Karpas-422 (cell line): ENCODE measurements around the gene ITPK1. TPM values are rescaled to one million over a fixed set of nuclear protein-coding genes. Genes with fewer than 3 reads are reported as not detected.

Experiments
- DNase-seq: peaks from one replicate; pipeline ENCODE4 v3.0.0-alpha.2; 2015
- H2AFZ ChIP-seq: fragments of 200-600 bp; sonication (generic); 2 replicates; pipeline ENCODE4 v1.6.1; 2014; ENCODE audit warnings: antibody characterized with exemption, low read length, mixed read lengths
- H3K27ac ChIP-seq: fragments of 200-600 bp; sonication (generic); 2 replicates; pipeline ENCODE4 v1.5.1; 2014; ENCODE audit warnings: mild to moderate bottlenecking, low read length, moderate library complexity
- H3K27me3 ChIP-seq: fragments of 200-600 bp; sonication (generic); 2 replicates; pipeline ENCODE4 v1.6.1; 2014; ENCODE audit warnings: low read length, mixed read lengths
- H3K36me3 ChIP-seq: fragments of 200-600 bp; sonication (generic); 2 replicates; pipeline ENCODE4 v1.6.1; 2014; ENCODE audit warnings: low read length, mixed read lengths; ENCODE audit not compliant: insufficient read depth
- H3K4me1 ChIP-seq: fragments of 200-600 bp; sonication (generic); 2 replicates; pipeline ENCODE4 v1.6.1; 2014; ENCODE audit warnings: mild to moderate bottlenecking, low read length, mixed read lengths
- H3K4me2 ChIP-seq: fragments of 200-600 bp; sonication (generic); 2 replicates; pipeline ENCODE4 v1.6.1; 2014; ENCODE audit warnings: low read length, low read depth, mild to moderate bottlenecking; ENCODE audit not compliant: poor library complexity, severe bottlenecking
- H3K4me3 ChIP-seq: fragments of 200-600 bp; sonication (generic); 2 replicates; pipeline ENCODE4 v1.5.1; 2014; ENCODE audit warnings: mild to moderate bottlenecking, antibody characterized with exemption, low read length, mixed read lengths
- H3K79me2 ChIP-seq: fragments of 200-600 bp; sonication (generic); 2 replicates; pipeline ENCODE4 v1.6.1; 2014; ENCODE audit warnings: mild to moderate bottlenecking, low read length, mixed read lengths
- H3K9ac ChIP-seq: fragments of 200-600 bp; sonication (generic); 2 replicates; pipeline ENCODE4 v1.6.0; 2014; ENCODE audit warnings: low read length
- H3K9me2 ChIP-seq: fragments of 200-600 bp; sonication (generic), shearing (Covaris generic); replicated peaks from 2 replicates; pipeline ENCODE4 v1.6.0; 2014; ENCODE audit warnings: mild to moderate bottlenecking, low read length, moderate library complexity; ENCODE audit not compliant: insufficient read depth
- H3K9me3 ChIP-seq: fragments of 300-700, 200-600 bp; sonication (generic); 2 replicates; pipeline ENCODE4 v1.6.1; 2014; ENCODE audit warnings: low read length, mixed read lengths
- H4K20me1 ChIP-seq: fragments of 200-600 bp; sonication (generic); 2 replicates; pipeline ENCODE4 v1.6.1; 2014; ENCODE audit warnings: mild to moderate bottlenecking, antibody characterized with exemption, low read length, low read depth; ENCODE audit not compliant: insufficient read depth
- total RNA-seq: library from RNA; depleted of rRNA; stranded (reverse); fragments of >200 nt; shearing (Covaris generic); gene quantifications from 2 replicates; pipeline ENCODE4 v1.2.3, GENCODE V29; 2014; ENCODE audit warnings: low replicate concordance

Gene ITPK1
- total RNA-seq, 1 experiment from 2014 or later: 6.3 TPM

DNA sequence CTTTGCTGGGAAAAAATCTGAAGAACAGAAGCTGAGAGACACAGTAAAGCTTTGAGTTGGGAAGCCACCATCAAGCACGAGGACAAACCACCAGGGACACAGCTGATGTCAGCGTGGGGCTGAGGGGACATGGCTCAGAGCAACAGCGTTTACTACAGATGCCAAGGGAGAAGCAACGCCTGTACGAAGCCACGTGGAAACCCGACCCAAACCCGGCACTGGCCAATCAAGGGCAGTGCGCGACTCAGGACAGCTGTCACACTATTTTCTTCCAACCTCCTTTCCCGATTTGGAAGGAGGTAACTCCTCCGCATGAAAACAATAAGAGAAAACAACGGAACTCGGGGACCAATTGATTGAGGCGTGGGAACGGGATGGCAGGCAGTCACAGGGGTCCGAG, 213.0 kb downstream of the ITPK1 start:
- H3K9me3 ChIP-seq: no peaks in the 10 kb centered on the region
- no peak for DNase-seq
- H2AFZ ChIP-seq: no peak overlapping the region
- no peaks in the 10 kb centered on the region for H3K36me3 ChIP-seq
- no peaks in the 10 kb centered on the region for H3K79me2 ChIP-seq
- no peaks in the 10 kb centered on the region for H3K9me2 ChIP-seq
- no peaks in the 10 kb centered on the region for H3K4me1 ChIP-seq
- no peak overlapping the region for H3K27ac ChIP-seq
- no peak overlapping the region for H3K4me2 ChIP-seq
- H3K9ac ChIP-seq: no peak overlapping the region
- no peak overlapping the region for H3K4me3 ChIP-seq
- H3K27me3 ChIP-seq: no peaks in the 10 kb centered on the region
- no peaks in the 10 kb centered on the region for H4K20me1 ChIP-seq

DNA sequence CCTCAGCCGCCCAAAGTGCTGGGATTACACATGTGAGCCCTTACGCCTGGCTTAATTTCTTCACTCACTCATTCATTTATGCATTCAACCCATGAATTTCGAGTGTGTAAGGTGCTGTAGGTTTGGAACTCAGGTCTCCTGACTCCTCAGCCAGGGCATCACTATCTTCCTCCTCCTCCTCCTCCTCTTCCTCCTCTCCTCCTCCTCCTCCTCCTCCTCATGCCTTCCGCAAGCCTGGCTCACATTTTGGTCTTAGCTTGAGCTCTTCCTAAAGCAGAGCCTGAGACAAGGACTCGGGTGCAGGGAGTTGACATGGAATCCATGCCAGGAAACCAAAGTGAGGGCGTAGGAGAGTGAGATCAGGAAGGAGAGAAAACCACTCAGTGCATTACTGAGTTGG, 213.5 kb downstream of the ITPK1 start:
- Histone ChIP-seq H3K4me1 (no peaks in the 10 kb centered on the region), H4K20me1 (no peaks in the 10 kb centered on the region), H3K27me3 (no peaks in the 10 kb centered on the region), H3K4me2 (no peak overlapping the region), H3K79me2 (no peaks in the 10 kb centered on the region), H3K27ac (no peak overlapping the region), H2AFZ (no peak overlapping the region), H3K9ac (no peak overlapping the region), H3K9me3 (no peaks in the 10 kb centered on the region), H3K9me2 (no peaks in the 10 kb centered on the region), H3K36me3 (no peaks in the 10 kb centered on the region), H3K4me3 (no peak overlapping the region)
- DNase-seq: no peak

DNA sequence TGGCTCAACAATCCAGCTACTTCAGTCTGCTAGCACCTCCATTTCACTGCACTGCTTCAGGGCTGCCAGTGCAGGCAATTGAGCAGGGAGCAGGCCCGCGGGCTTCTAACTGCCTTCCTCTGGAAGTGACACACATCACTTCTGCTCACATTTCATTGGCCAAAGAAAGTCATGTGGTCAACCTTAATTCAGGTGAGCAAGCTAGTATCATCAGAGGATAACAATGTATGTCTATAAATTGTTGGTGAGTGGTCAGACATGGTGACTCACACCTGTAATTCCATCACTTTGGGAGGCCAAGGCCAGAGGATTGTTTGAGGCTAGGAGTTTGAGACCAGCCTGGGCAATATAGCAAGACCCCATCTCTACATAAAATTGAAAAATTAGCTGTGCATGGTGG, 215.1 kb downstream of the ITPK1 start:
- Histone ChIP-seq H3K4me3 (no peak overlapping the region), H3K27ac (no peak overlapping the region), H3K27me3 (no peaks in the 10 kb centered on the region), H3K4me1 (no peaks in the 10 kb centered on the region), H3K79me2 (no peaks in the 10 kb centered on the region), H3K36me3 (no peaks in the 10 kb centered on the region), H3K9me2 (no peaks in the 10 kb centered on the region), H3K4me2 (no peak overlapping the region), H2AFZ (no peak overlapping the region), H4K20me1 (no peaks in the 10 kb centered on the region), H3K9me3 (no peaks in the 10 kb centered on the region), H3K9ac (no peak overlapping the region)
- DNase-seq: no peak

DNA sequence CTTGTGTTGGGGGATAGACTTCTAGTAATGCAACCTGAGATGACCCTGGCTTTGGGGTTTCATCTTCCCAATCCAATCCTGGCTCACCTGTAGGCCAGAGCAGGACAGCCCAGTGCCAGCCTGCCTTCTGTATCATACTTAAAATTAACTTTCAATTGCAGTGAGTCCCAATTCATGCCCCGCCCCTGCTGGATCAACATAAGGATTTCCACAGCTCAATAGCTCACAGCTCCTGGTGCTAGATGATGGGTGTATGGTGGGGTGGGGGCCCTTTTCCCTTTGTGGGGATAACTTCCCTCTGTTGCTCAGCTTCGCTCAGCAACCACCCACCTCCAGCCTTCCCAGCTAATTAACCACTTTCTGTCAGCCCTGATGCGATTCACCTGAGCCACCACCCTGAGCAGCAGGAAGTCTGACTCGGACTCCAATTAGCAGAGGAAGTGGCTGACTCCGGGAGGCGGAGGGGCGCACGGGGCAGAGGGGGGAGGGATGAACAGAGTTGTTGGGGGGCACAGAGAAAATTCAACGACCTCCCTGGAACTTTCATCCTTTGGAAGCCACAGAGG, 217.1 kb downstream of the ITPK1 start:
- no peaks in the 10 kb centered on the region for H3K27me3 ChIP-seq
- H2AFZ ChIP-seq: no peak overlapping the region
- H4K20me1 ChIP-seq: no peaks in the 10 kb centered on the region
- H3K4me2 ChIP-seq: no peak overlapping the region
- no peaks in the 10 kb centered on the region for H3K79me2 ChIP-seq
- H3K9me3 ChIP-seq: no peaks in the 10 kb centered on the region
- no peaks in the 10 kb centered on the region for H3K36me3 ChIP-seq
- DNase-seq: no peak
- no peak overlapping the region for H3K4me3 ChIP-seq
- H3K9me2 ChIP-seq: no peaks in the 10 kb centered on the region
- H3K9ac ChIP-seq: no peak overlapping the region
- no peak overlapping the region for H3K27ac ChIP-seq
- no peaks in the 10 kb centered on the region for H3K4me1 ChIP-seq

DNA sequence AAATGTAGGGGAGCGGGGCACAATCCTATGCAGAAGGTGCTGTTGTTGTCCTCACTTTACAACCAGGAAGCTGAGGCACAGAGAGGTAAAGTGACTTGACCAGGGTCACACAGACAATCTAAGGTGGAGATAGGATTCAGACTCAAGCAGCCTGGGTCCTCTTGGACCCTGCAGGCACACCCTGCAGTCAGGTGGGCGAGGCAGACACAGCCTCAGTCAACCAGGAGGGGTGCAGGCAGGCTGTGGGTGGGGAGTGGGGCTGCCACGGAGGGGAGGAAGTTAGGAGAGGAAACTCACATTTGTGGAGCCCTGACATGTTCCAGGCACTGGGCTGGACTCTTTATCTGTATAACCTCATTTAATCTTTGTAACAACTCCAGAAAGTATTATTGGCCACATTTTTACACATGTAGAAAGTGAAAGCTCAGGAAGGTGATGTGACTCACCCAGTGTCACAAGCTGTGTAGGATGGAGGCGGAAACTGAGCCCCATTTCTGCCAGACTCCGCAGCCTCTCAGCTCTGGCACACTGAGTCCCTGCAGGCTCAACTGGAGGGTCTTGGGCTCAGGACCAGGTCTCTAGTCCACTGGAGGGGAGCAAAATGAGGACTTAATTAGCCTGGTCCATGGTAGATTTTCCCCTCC, 217.7 kb downstream of the ITPK1 start:
- Histone ChIP-seq H3K4me1 (no peaks in the 10 kb centered on the region), H4K20me1 (no peaks in the 10 kb centered on the region), H3K27ac (no peak overlapping the region), H3K4me2 (no peak overlapping the region), H2AFZ (no peak overlapping the region), H3K36me3 (no peaks in the 10 kb centered on the region), H3K9ac (no peak overlapping the region), H3K9me2 (no peaks in the 10 kb centered on the region), H3K79me2 (no peaks in the 10 kb centered on the region), H3K4me3 (no peak overlapping the region), H3K27me3 (peaks cover 1% of the 10 kb centered on the region; the same call in 1 of the 2 replicates), H3K9me3 (peaks cover 1% of the 10 kb centered on the region; the same call in 1 of the 2 replicates)
- DNase-seq: no peak

DNA sequence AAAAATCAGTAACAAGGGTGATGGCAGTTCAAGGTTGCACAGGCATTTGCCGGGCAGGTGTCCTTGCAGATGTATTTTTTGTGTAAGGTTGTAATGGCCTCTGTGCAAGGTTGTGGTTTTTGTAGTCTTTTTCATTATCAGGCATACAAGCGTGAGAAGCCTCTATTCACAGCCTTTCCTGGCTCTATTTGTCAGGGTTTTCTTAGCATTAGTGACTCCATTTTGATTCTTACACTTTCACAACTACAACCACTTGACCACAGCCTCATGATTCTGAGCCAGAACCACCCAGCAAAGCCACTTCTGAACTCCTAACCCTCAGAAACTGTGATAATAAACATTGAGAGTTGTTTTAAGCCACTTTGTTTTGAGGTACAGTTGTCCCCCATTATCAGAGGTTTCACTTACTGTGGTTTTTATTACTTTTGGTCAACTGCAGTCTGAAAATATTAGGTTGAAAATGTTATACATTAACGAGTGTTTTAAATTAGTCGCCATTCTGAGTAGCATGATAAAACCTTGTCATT, 220.3 kb downstream of the ITPK1 start:
- H3K9me3 ChIP-seq: peaks cover 7% of the 10 kb centered on the region; the same call in 1 of the 2 replicates
- peaks cover 6% of the 10 kb centered on the region; the same call in 1 of the 2 replicates for H3K27me3 ChIP-seq
- H3K4me3 ChIP-seq: no peak overlapping the region
- no peaks in the 10 kb centered on the region for H3K36me3 ChIP-seq
- H3K4me1 ChIP-seq: no peaks in the 10 kb centered on the region
- no peak overlapping the region for H3K27ac ChIP-seq
- no peaks in the 10 kb centered on the region for H3K9me2 ChIP-seq
- no peak overlapping the region for H3K4me2 ChIP-seq
- H4K20me1 ChIP-seq: no peaks in the 10 kb centered on the region
- H3K79me2 ChIP-seq: no peaks in the 10 kb centered on the region
- no peak overlapping the region for H2AFZ ChIP-seq
- H3K9ac ChIP-seq: no peak overlapping the region
- no peak for DNase-seq

DNA sequence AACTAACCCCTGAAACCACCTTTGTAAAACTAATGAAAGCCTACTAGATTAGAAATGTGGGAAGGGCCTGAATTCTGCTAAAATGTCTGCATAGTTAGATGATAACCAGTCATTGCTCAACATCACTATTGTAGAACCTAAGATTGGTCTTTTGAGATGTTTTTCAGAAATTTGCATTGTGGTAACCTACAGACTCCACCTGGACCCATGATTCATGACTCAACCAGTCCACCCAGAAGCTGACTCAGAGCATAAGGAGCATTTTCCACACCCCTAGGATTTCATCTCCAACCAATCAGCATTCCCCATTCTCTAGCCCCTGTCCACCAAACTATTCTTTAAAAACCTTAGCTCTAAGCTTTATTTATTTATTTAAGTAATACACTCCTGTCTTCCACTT, 223.1 kb downstream of the ITPK1 start:
- H3K4me2 ChIP-seq: no peak overlapping the region
- H3K79me2 ChIP-seq: no peaks in the 10 kb centered on the region
- no peaks in the 10 kb centered on the region for H3K4me1 ChIP-seq
- H3K9me3 ChIP-seq: peaks cover 7% of the 10 kb centered on the region; the same call in 1 of the 2 replicates
- H3K27me3 ChIP-seq: peaks cover 6% of the 10 kb centered on the region; the same call in 1 of the 2 replicates
- no peak overlapping the region for H2AFZ ChIP-seq
- no peak overlapping the region for H3K4me3 ChIP-seq
- no peak for DNase-seq
- no peaks in the 10 kb centered on the region for H3K36me3 ChIP-seq
- H3K27ac ChIP-seq: no peak overlapping the region
- H4K20me1 ChIP-seq: no peaks in the 10 kb centered on the region
- no peak overlapping the region for H3K9ac ChIP-seq
- H3K9me2 ChIP-seq: no peaks in the 10 kb centered on the region

DNA sequence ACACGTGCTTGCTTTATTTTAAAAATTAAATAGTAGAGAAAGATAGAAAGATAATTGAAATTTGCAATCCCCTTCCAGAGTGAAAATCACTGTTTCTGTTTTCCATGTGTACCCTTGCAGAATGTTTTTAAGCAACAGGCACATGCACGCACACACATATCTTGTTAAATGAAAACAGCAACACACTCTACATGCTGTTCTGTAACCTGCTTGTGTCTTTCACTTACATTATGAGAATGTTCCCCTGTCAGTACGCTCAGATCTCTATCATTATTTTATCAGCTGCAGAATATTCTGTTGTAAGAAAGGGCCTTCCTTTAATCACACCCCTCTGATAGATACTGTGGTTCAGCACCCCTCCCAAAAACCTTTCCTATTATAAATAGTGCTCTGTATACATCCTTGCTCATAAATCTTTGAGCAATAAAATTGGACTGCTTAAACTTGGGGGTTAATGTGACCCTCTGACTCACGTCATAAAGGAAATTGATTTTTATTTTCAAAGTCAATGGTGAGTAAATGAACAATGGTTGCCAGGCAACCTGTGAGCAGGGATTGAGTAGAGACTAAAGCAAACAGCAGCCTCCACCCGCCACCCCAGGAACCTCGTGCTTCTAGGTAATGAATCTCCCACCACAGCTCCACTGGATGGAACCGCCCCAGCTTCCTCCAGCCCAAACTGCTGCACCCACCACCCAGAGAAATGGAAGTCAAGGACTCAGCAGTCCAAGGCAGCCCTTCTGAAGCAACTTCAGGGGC, 224.7 kb downstream of the ITPK1 start:
- no peak overlapping the region for H3K4me3 ChIP-seq
- no peaks in the 10 kb centered on the region for H3K36me3 ChIP-seq
- H3K4me2 ChIP-seq: no peak overlapping the region
- H3K27ac ChIP-seq: no peak overlapping the region
- no peaks in the 10 kb centered on the region for H4K20me1 ChIP-seq
- no peak overlapping the region for H2AFZ ChIP-seq
- no peak overlapping the region for H3K9ac ChIP-seq
- H3K27me3 ChIP-seq: peaks cover 6% of the 10 kb centered on the region; the same call in 1 of the 2 replicates
- H3K4me1 ChIP-seq: no peaks in the 10 kb centered on the region
- H3K79me2 ChIP-seq: no peaks in the 10 kb centered on the region
- peaks cover 7% of the 10 kb centered on the region; the same call in 1 of the 2 replicates for H3K9me3 ChIP-seq
- DNase-seq: no peak
- H3K9me2 ChIP-seq: no peaks in the 10 kb centered on the region
